SHP77 (cell line): ENCODE data around the gene AHNAK2.

ENCODE experiments used
- DNase-seq, 2 experiments: peaks; one replicate each; lab custom pipeline; 2025; lab: John Stamatoyannopoulos, UW

Gene AHNAK2

GRCh38 chr14:105012171-105012985 is 34.2 kb upstream of the AHNAK2 start:
- no peak for DNase-seq

GRCh38 chr14:105011312-105011990 is 33.3 kb upstream of the AHNAK2 start:
- no peak for DNase-seq

GRCh38 chr14:105010891-105011291 is 32.7 kb upstream of the AHNAK2 start:
- no peak for DNase-seq

GRCh38 chr14:105010106-105010505 is 31.9 kb upstream of the AHNAK2 start:
- DNase-seq: no peak

GRCh38 chr14:105007593-105008264 is 29.6 kb upstream of the AHNAK2 start:
- DNase-seq: no peak

- no peak for DNase-seq
Observed at GRCh38 chr14:105006831-105007592, 28.8 kb upstream of the AHNAK2 start.

GRCh38 chr14:105005929-105006830 is 28.0 kb upstream of the AHNAK2 start:
- DNase-seq: no peak

GRCh38 chr14:105005329-105005928 is 27.3 kb upstream of the AHNAK2 start:
- DNase-seq: no peak

- peak in 1 of 2 experiments; percentile 36 for DNase-seq
Observed at GRCh38 chr14:104999361-104999760, 21.2 kb upstream of the AHNAK2 start.

- peak; percentile 81 to 86 for DNase-seq
Observed at GRCh38 chr14:104998801-104999200, 20.6 kb upstream of the AHNAK2 start.

GRCh38 chr14:104996483-104996882 is 18.3 kb upstream of the AHNAK2 start:
- DNase-seq: no peak

GRCh38 chr14:104996032-104996431 is 17.9 kb upstream of the AHNAK2 start:
- DNase-seq: no peak

- no peak for DNase-seq
Observed at GRCh38 chr14:104994978-104995377, 16.8 kb upstream of the AHNAK2 start.

GRCh38 chr14:104993808-104994591 is 15.8 kb upstream of the AHNAK2 start:
- DNase-seq: no peak

GRCh38 chr14:104993306-104993705 is 15.1 kb upstream of the AHNAK2 start:
- DNase-seq: peak; percentile 44 to 66

GRCh38 chr14:104992501-104992900 is 14.3 kb upstream of the AHNAK2 start:
- no peak for DNase-seq

- DNase-seq: no peak
Observed at GRCh38 chr14:104991896-104992230, 13.7 kb upstream of the AHNAK2 start.

- DNase-seq: no peak
Observed at GRCh38 chr14:104989951-104990303, 11.8 kb upstream of the AHNAK2 start.

GRCh38 chr14:104989236-104989950 is 11.2 kb upstream of the AHNAK2 start:
- DNase-seq: no peak
